GM18508 (cell line): ENCODE results near the gene S100A8.
"Not testable (repeated sequence)": the region's sequence is repeated elsewhere in the genome, so short reads cannot be mapped to it uniquely, and the experiment has no call there.

Experiments
- ATAC-seq: cut with Tn5 transposase; IDR thresholded peaks from one replicate; pipeline ENCODE4 v1.9.1; 2021; ENCODE audit warnings: moderate number of reproducible peaks; ENCODE audit not compliant: insufficient read depth, unreplicated experiment

The S100A8 gene

DNA sequence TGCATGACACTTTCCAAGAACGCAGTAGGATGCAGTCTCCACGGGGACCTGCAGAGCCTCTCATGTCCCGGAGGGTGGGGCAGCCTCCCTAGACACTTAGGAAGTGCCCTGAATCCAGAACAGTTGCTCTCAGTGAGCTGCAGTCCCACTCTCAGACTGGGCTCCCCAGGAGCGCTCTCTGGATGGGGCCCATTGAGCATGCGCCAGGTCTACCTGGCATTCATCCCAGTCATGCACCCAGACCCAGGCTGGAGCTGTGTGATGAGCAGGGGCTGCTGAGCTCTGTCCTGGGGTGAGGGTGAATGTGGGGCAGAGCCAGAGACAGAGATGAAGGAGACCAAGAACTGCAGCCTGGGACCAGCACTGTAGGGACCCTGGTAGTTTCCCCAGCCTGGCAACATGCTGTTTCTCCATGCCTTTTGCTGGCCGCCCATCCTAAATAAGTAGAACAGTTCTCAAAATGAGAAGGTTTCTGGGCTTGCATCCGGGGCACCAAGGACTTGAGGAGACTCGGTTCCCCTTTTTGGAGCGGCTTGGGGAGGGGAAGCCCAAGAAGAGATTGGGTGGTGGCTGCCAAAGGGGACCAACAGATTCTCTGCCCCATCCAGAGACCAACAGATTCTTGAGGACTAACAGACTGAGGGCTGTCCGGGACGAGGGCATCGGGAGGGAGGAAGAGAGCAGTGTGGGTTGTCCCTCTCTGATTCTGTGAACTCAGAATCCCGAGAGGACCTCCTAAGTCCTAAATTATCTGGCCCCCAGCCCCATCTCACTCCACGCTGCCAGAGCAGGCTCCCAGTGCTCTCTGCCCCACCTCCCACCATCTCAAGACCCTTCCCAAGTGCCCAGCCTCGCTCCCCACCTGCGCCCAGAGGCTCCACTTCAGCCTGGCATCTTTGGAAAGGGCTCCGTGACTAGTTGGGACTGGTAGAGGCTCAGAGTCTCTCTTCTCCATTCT is 41.2 kb downstream of the S100A8 start:
- no peak for ATAC-seq

- no peak for ATAC-seq
These were observed 42.1 kb downstream of the S100A8 start, which contains the start of gene PGLYRP4 for GRCh38 chr1:153348511-153349362. Gene PGLYRP4 (minus strand): TSS chr1:153348841. CDS start chr1:153347932, 909 bp downstream.

GRCh38 chr1:153347856-153348255 is 43.0 kb downstream of the S100A8 start:
- ATAC-seq, result no peak

DNA sequence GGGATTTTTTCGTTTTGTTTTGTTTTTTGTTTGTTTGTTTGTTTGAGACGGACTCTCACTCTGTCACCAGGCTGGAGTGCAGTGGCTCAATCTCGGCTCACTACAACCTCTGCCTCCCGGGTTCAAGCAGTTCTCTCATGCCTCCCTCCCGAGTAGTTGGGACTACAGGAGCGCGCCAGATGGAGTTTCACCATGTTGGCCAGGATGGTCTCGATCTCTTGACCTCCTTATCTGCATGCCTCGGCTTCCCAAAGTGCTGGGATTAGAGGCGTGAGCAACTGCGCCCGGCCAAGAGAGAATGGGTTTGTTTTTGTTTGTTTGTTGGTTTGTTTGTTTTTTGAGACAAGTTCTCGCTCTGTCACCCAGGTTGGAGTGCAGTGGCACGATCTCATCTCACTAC is 43.8 kb downstream of the S100A8 start:
- ATAC-seq, result not testable (repeated sequence)

- ATAC-seq, result no peak
These were observed 44.7 kb downstream of the S100A8 start for GRCh38 chr1:153346077-153346723.

DNA sequence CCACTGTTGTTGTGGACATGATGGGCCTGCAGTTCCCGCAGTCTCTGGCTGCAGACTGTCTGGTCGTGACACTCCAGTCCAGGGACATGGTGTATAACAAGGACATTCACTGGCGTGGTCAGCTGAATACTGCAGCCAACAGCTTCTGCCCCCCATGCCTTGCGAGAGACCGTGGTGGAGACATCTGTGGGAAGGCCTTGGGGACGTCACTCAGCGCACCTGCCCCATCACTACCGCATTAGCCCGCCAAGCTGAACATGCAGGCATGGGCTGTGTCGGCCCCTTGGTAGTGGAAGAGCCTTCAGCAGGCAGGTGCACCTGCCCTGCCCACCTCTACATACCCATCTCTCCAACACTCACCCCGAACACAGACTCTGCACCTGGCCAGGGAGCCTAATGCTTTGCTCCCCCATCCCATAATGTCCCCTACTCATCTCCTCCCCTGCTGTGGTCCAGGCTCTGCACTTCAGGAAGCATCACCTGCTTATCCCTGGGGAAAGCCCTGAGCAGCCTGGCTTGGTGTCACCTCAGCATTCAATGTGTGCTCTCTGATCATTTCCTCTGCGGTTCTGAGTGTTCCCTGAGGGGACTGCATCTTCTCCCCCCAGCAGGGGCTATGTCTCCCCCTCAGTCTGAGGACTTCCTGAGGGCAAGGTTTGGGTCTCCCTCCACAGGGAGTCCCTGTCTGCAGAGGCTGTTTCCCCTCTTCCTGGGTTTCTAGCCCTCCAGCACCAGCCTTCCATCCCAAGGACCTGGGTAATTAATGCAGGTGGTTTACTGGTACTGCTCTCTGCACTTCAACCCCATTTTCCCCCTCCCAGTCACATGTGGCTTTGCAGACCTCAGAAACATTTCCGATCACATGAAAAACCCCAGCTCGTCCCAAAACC is 45.4 kb downstream of the S100A8 start:
- no peak for ATAC-seq

DNA sequence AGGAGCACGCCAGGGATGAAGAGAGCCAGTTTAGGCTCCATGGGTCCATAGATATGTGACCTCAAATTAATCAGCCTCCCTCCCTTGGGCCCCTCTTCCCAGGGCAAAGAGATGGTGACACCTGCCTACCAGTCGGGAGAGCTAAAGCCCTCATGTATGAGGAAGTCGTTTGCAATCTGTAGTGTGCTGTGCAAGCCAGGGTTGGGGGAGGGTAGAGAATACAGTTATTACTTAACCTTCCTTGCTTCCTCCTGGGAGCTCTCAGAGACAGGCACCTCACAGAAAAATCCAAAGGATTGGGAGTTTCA is 46.2 kb downstream of the S100A8 start:
- no peak for ATAC-seq

DNA sequence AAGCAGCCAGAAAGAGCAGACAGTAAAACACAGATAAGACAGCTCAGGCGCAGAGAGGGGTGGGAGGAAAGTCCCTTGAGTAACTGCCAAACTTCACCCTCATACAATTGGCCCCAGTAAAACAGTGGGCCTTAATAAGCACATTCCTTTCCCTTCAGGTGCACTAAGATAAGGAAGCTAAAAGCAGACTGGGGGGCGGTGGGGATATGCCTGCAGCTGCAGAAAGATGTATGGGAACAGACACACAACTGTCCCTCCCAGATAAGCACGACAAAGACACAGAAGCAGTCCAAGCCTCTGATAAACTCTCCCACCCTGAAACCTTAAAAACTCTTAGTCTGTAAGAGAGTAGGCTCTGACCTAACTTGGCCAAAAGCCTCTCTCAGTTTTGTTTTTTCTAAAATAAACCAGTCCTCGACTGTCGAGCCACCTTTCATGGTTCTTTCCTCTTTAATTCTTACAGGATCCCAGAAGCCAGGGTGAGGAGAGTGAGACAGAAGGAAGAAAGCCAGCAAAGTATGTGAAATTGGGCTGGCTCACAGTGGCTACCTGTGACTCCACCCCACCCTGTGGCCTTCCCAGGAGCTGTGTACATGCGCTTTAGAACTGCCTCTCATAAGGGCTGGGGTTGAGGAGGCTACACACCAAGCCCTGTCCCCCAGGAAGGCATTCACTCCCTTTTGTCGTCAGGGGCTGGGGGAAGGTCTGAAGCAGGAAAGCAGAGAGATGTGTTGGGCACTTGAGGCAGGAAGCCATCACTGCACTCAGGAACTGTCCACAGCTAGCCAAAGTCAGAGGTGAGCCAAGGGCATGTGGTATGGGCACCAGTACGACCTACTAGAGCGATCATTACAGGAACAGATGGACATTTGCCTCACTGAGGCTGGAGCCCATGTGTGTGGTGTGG is 46.8 kb downstream of the S100A8 start:
- no peak for ATAC-seq

DNA sequence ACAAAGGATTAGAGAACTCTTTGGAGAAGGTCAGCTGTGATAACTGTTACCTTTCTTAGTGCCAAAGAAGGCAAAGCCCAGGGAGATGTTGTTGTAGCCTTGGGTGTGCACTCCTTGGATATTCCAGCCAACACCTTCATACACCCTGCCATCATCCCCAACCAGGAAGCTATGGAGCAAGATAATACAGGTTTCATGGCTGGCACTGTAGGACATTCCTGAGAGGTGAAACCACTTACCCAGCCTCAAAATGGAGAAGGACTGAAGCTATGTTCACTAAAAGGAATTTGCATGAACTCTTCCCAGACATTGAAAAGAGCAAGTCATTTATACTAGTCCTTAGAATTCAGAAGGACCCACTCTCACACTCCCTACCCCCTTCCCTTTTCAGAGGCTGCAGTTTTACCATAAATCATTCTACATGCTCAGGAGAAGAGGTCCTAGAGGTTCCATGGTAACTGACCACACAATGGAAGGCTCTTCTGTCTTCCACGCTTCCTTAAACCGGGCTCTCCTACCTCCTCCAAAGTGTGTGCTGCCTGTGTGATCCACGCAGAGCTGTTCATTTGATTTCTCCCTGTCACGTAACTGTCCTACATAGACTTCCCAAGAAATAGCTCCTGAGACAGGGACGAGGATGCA is 47.7 kb downstream of the S100A8 start:
- no peak for ATAC-seq

GRCh38 chr1:153342178-153342577 is 48.7 kb downstream of the S100A8 start:
- no peak for ATAC-seq

DNA sequence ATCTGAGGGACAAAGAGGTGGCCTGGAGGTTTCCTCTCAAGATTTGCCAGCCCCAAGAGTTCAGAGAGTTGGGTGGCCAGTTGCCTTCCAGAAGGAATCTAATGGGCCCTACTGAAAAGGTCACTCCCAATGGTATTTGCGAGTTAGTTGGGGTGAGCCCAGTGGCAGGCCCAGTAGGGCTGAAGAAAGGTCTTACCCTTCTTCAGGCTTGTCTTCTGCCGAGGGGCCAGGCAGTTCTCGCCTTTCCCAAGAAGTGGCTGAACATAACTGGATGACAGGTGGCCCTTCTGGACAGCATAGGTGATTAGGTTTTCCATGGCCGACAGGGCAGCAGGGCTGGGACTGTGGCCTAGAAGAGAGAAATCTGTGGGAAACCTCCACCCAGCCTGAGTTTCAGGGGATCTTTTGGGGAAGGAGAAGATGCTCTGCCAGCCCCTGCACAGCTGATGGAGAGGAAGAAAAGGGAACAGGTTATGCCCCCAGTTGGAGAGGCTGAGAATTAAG is 49.4 kb downstream of the S100A8 start:
- ATAC-seq, result no peak

DNA sequence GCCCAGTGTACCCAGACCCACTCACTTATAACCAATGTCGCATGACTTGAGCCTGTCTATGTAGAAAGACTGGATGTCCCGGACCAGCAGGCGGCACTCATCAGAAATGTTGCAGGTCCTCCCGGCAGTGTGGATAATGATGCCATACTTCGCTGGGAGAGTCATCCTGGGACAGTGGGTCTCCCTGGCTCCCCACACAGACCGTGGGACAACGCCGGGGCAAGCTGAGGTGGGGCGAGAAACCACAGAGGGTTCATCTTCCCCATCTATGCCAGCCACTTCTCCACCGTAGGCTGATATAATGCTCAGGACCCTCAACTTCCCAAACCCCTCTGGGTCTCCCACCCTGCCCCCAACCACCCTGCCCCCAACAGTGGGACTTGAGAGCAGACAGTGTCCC is 50.5 kb downstream of the S100A8 start:
- ATAC-seq, result no peak
